K562 (cell line): ENCODE data around the gene PTPRT. TPM values are rescaled to one million over a fixed set of nuclear protein-coding genes. Genes with fewer than 3 reads are reported as not detected.

Experiments used
- ATAC-seq: fragments of 200-7000 bp; cut with Tn5 transposase; 3 replicates; pipeline ENCODE4 v1.9.1; 2020; ENCODE audit warnings: moderate library complexity
- BruUV-seq: library from RNA; stranded (reverse); fragments of 400-500 nt; replicated peaks from 2 replicates; lab custom pipeline; 2021; lab: Mats Ljungman, UMichigan
- CTCF ChIA-PET: fragments of 300-600 bp; formaldehyde crosslinking; extraction: SDS; loops from one replicate; lab custom pipeline; 2021; ENCODE audit warnings: low intra/inter-chr PET ratio; lab: Yijun Ruan, JAX
- POLR2A ChIA-PET: fragments of 300-600, 350-650 bp; sonication (Branson Sonifier 250); formaldehyde crosslinking; extraction: SDS; loops from one replicate; lab custom pipeline; 2021; ENCODE audit warnings: antibody characterized with exemption, inconsistent platforms; lab: Yijun Ruan, JAX
- DNase-seq, 4 experiments: peaks; one replicate each; pipeline versions ENCODE4 v3.0.0 to v3.0.0-alpha.2; 2011 to 2018; ENCODE audit warnings: low spot score in 3 of 4, mixed read lengths in 3 of 4; ENCODE audit errors: extremely low read depth in 1 of 4
- FAIRE-seq: peaks from 2 replicates; lab custom pipeline; 2011; peaks lifted over from hg19 to GRCh38; lab: Jason Lieb, UNC
- H2AFZ ChIP-seq: 2 replicates; pipeline ENCODE4 v1.6.0; 2011; ENCODE audit warnings: low read depth, low read length, control low read depth, inconsistent platforms
- H3K27ac ChIP-seq: fragments of 200-600 bp; 3 replicates; pipeline ENCODE4 v1.8.0; 2011; ENCODE audit warnings: low read depth, mild to moderate bottlenecking, control low read depth, inconsistent platforms, low read length, moderate library complexity, mixed read lengths; ENCODE audit errors: extremely low read depth
- H3K27me3 ChIP-seq, 2 experiments: fragments of 300-600 bp in 1 of 2; 2 replicates in 1 of 2; 3 replicates in 1 of 2; pipeline versions ENCODE4 v1.6.0 to v1.8.0; 2011; ENCODE audit warnings: inconsistent platforms in 2 of 2, low read length in 2 of 2, mild to moderate bottlenecking in 1 of 2, mixed read lengths in 1 of 2, moderate library complexity in 1 of 2; ENCODE audit not compliant: control insufficient read depth in 2 of 2, insufficient read depth in 2 of 2
- H3K36me3 ChIP-seq: fragments of 300-600 bp; 3 replicates; pipeline ENCODE4 v1.8.0; 2011; ENCODE audit warnings: mild to moderate bottlenecking, low read length, inconsistent platforms; ENCODE audit not compliant: control insufficient read depth, insufficient read depth
- H3K4me1 ChIP-seq, 2 experiments: fragments of 200-600 bp in 1 of 2; replicated peaks in 1 of 2; 2 replicates in 1 of 2; 3 replicates in 1 of 2; pipeline versions ENCODE4 v1.5.1 to v1.8.0; 2011; ENCODE audit warnings: inconsistent platforms in 2 of 2, low read length in 2 of 2, mild to moderate bottlenecking in 1 of 2, mixed read lengths in 1 of 2, moderate library complexity in 1 of 2; ENCODE audit not compliant: control insufficient read depth in 2 of 2, insufficient read depth in 2 of 2
- H3K4me2 ChIP-seq: 2 replicates; pipeline ENCODE4 v1.6.1; 2011; ENCODE audit warnings: low read length, control low read depth, inconsistent platforms, mixed read lengths; ENCODE audit not compliant: insufficient read depth
- H3K4me3 ChIP-seq: fragments of 200-600 bp; sonication (generic), shearing (Covaris generic); 2 replicates; pipeline ENCODE4 v1.5.1; 2016; ENCODE audit warnings: control low read depth, inconsistent platforms
- H3K79me2 ChIP-seq: fragments of 200-600 bp; 3 replicates; pipeline ENCODE4 v1.8.0; 2011; ENCODE audit warnings: low read length, inconsistent platforms; ENCODE audit not compliant: control insufficient read depth, insufficient read depth
- H3K9ac ChIP-seq, 2 experiments: 2 replicates each; pipeline versions ENCODE4 v1.6.0 to v1.6.1; 2011; ENCODE audit warnings: low read depth in 2 of 2, low read length in 2 of 2, control low read depth in 1 of 2, inconsistent platforms in 1 of 2, mild to moderate bottlenecking in 1 of 2, mixed read lengths in 1 of 2; ENCODE audit not compliant: insufficient read depth in 1 of 2
- H3K9me1 ChIP-seq: one replicate; pipeline ENCODE4 v1.6.0; 2011; ENCODE audit warnings: inconsistent platforms, mild to moderate bottlenecking, low read length, moderate library complexity; ENCODE audit not compliant: control insufficient read depth, insufficient read depth
- H3K9me3 ChIP-seq: replicated peaks from 2 replicates; pipeline ENCODE4 v1.5.1; 2011; ENCODE audit warnings: low read depth, low read length, inconsistent platforms; ENCODE audit not compliant: control insufficient read depth, insufficient read depth
- H4K20me1 ChIP-seq: replicated peaks from 2 replicates; pipeline ENCODE4 v1.6.1; 2011; ENCODE audit warnings: low read length, inconsistent platforms, mixed read lengths; ENCODE audit not compliant: control insufficient read depth, insufficient read depth
- BCLAF1 ChIP-seq, 2 experiments: fragments of 450-650 bp in 1 of 2; IDR thresholded peaks; 2 replicates each; pipeline ENCODE4 v1.6.1; 2011 to 2017; ENCODE audit warnings: low read depth in 2 of 2, antibody characterized with exemption in 1 of 2, borderline replicate concordance in 1 of 2, low read length in 1 of 2, mild to moderate bottlenecking in 1 of 2, mixed read lengths in 1 of 2; ENCODE audit not compliant: control insufficient read depth in 1 of 2
- CBX3 ChIP-seq, 2 experiments: IDR thresholded peaks; 1 replicate in 1 of 2; 2 replicates in 1 of 2; pipeline ENCODE4 v1.6.1; 2012; ENCODE audit warnings: inconsistent platforms in 2 of 2, low read length in 2 of 2, borderline replicate concordance in 1 of 2, control low read depth in 1 of 2
- GABPA ChIP-seq: fragments of 200-800 bp; sonication (Bioruptor generic); conservative IDR thresholded peaks from 2 replicates; pipeline ENCODE4 v1.6.1; 2016; ENCODE audit warnings: low read depth, missing genetic modification characterization, missing compliant biosample characterization
- KLF13 ChIP-seq: fragments of 450-650 bp; IDR thresholded peaks from 2 replicates; pipeline ENCODE4 v1.6.1; 2016; ENCODE audit warnings: missing genetic modification characterization, low read depth, mild to moderate bottlenecking, missing compliant biosample characterization, moderate library complexity, borderline replicate concordance
- NCOR1 ChIP-seq: fragments of 450-650 bp; IDR thresholded peaks from 2 replicates; pipeline ENCODE4 v1.6.1; 2016; ENCODE audit warnings: mild to moderate bottlenecking, moderate library complexity
- NR4A1 ChIP-seq, 2 experiments: fragments of 250-450 bp in 1 of 2; fragments of 450-650 bp in 1 of 2; sonication (Bioruptor Pico) in 1 of 2; IDR thresholded peaks; 2 replicates each; pipeline versions ENCODE4 v1.4.0 to v1.6.1; 2016 to 2020; ENCODE audit warnings: mild to moderate bottlenecking in 2 of 2, missing compliant biosample characterization in 1 of 2, missing genetic modification characterization in 1 of 2, moderate library complexity in 1 of 2
- POLR3A ChIP-seq: IDR thresholded peaks from 2 replicates; pipeline ENCODE4 v1.6.1; 2011; ENCODE audit warnings: borderline replicate concordance, mild to moderate bottlenecking, moderate library complexity; ENCODE audit not compliant: insufficient read length, insufficient read depth; ENCODE audit errors: extremely low read depth
- SAFB ChIP-seq: fragments of 200-400 bp; formaldehyde crosslinking; IDR thresholded peaks from 2 replicates; pipeline ENCODE4 v1.6.1; 2017; ENCODE audit warnings: low read depth, low read length, borderline replicate concordance
- SMC3 ChIP-seq: conservative IDR thresholded peaks from 2 replicates; pipeline ENCODE4 v1.6.1; 2011; ENCODE audit warnings: low read depth, low read length, improper control_type of control experiment; ENCODE audit not compliant: insufficient read depth
- SRSF1 ChIP-seq: fragments of 200-400 bp; formaldehyde crosslinking; IDR thresholded peaks from 2 replicates; pipeline ENCODE4 v1.6.1; 2017; ENCODE audit warnings: mild to moderate bottlenecking, low read depth, low read length, moderate library complexity
- TFAM ChIP-seq: fragments of 250-450 bp; sonication (Bioruptor Pico); conservative IDR thresholded peaks from 2 replicates; pipeline ENCODE4 v1.5.0; 2021; ENCODE audit warnings: mild to moderate bottlenecking, moderate library complexity
- VEZF1 ChIP-seq: fragments of 200-800 bp; sonication (Bioruptor generic); IDR thresholded peaks from 2 replicates; pipeline ENCODE4 v1.6.1; 2017; ENCODE audit warnings: missing genetic modification characterization, missing compliant biosample characterization
- ZBTB49 ChIP-seq: sonication (generic); formaldehyde crosslinking; IDR thresholded peaks from 2 replicates; pipeline ENCODE4 v1.8.0; 2022; ENCODE audit warnings: missing genetic modification reagents, mild to moderate bottlenecking, borderline replicate concordance
- ZC3H8 ChIP-seq: fragments of 450-650 bp; IDR thresholded peaks from 2 replicates; pipeline ENCODE4 v1.6.1; 2017
- ZNF699 ChIP-seq: fragments of 250-450 bp; sonication (Bioruptor Pico); IDR thresholded peaks from 2 replicates; pipeline ENCODE4 v1.8.0; 2021; ENCODE audit warnings: mild to moderate bottlenecking, moderate library complexity; ENCODE audit not compliant: insufficient replicate concordance
- ZNF830 ChIP-seq: fragments of 250-450 bp; sonication (Bioruptor Pico); IDR thresholded peaks from 2 replicates; pipeline ENCODE4 v1.5.0; 2021; ENCODE audit warnings: mild to moderate bottlenecking
- WGBS: fragments of 100-300 bp; shearing (Covaris generic); methylation state at CpG from one replicate; pipeline ENCODE4 v1.1.6; 2016; ENCODE audit warnings: low coverage, mixed read lengths; ENCODE audit not compliant: insufficient coverage; ENCODE audit errors: missing lambda C conversion rate; 5-methylcytosine and 5-hydroxymethylcytosine counted together
- in situ Hi-C: fragments of 300-500 bp; cut with MboI; formaldehyde crosslinking; loops from 4 replicates; pipeline ENCODE4 v1.15.0; 2018; ENCODE audit warnings: inconsistent platforms, mixed read lengths
- intact Hi-C: fragments of 100-400 bp; cut with micrococcal nuclease; formaldehyde crosslinking; loops from 2 replicates; pipeline ENCODE4 v1.14.2; 2022
- polyA plus RNA-seq, 8 experiments: library from polyadenylated mRNA; depleted of rRNA in 4 of 8; stranded (reverse) in 5 of 8; unstranded in 3 of 8; fragments of >200 nt; fragmentation: Nextera tagmentation in 2 of 8; fragmentation: Illumina TruSeq in 1 of 8; extraction: Ambion mirVana in 2 of 8; extraction: Trizol in 1 of 8; gene quantifications; 2 replicates each; pipeline versions ENCODE4 v1.2.1 to v1.2.3, GENCODE V29; 2011 to 2014; ENCODE audit warnings: inconsistent platforms in 1 of 8, missing spikeins in 1 of 8
- total RNA-seq, 7 experiments: library from RNA; depleted of rRNA in 6 of 7; stranded (reverse); fragments of >200 nt in 6 of 7; fragmentation: Illumina TruSeq in 2 of 7; extraction: Trizol in 2 of 7; gene quantifications; 2 replicates each; pipeline versions ENCODE4 v1.2.1 to v1.2.3, GENCODE V29; 2011 to 2021; ENCODE audit warnings: low replicate concordance in 1 of 7

Gene PTPRT
- total and polyA plus RNA-seq, 9 of the 15 experiments (the other 6 are each of a cell fraction or from before 2014, with no cell fraction given), result not detected

- FAIRE-seq (no peak), DNase-seq (no peak), ATAC-seq (no peak)
- Histone ChIP-seq H3K27me3 (no peaks in the 10 kb centered on the region), H3K4me3 (no peak overlapping the region), H3K9ac (no peak overlapping the region), H3K9me1 (no peaks in the 10 kb centered on the region), H3K79me2 (no peaks in the 10 kb centered on the region), H3K4me2 (no peak overlapping the region), H3K9me3 (no peaks in the 10 kb centered on the region), H2AFZ (no peak overlapping the region), H3K36me3 (no peaks in the 10 kb centered on the region), H3K4me1 (no peaks in the 10 kb centered on the region), H4K20me1 (no peaks in the 10 kb centered on the region), H3K27ac (no peak overlapping the region)
- POLR2A ChIA-PET, result no interaction called here
- WGBS, result 0% methylated on average over 3 of the region's 4 CpGs
- in situ Hi-C loops (no loop called here), intact Hi-C loops (no loop called here)
- no TSS peak for BruUV-seq
- CTCF ChIA-PET, result no interaction called here
- no peak for TF ChIP-seq ZC3H8
- no peak for TF ChIP-seq VEZF1 (CRISPR knock-in tag)
- TF ChIP-seq SMC3, result no peak
- TF ChIP-seq ZNF699 (CRISPR knock-in tag), result no peak
- TF ChIP-seq SRSF1, result no peak
- TF ChIP-seq SAFB, result no peak
- TF ChIP-seq ZNF830 (CRISPR knock-in tag), result no peak
- TF ChIP-seq POLR3A, result no peak
- no peak for TF ChIP-seq BCLAF1 (IDR thresholded peaks at IDR 0.05; ENCODE audit: borderline replicate concordance in 1 of 2, control insufficient read depth in 1 of 2, low read depth in 2 of 2, low read length in 1 of 2)
- no peak for TF ChIP-seq CBX3 (IDR thresholded peaks at IDR 0.05; ENCODE audit: borderline replicate concordance in 1 of 2, low read length in 2 of 2)
- no peak for TF ChIP-seq GABPA (tag)
- no peak for TF ChIP-seq ZBTB49 (CRISPR knock-in tag)
- TF ChIP-seq NCOR1, result no peak
- TF ChIP-seq TFAM (CRISPR knock-in tag), result no peak
- TF ChIP-seq NR4A1 (CRISPR knock-in tag; IDR thresholded peaks at IDR 0.05), result no peak
- TF ChIP-seq NR4A1 (tag; IDR thresholded peaks at IDR 0.05), result no peak
- no peak for TF ChIP-seq KLF13 (tag)
These were observed 173.4 kb downstream of the PTPRT start for GRCh38 chr20:43016257-43016656.
